GM21526 (cell line): ENCODE measurements around the gene ITPK1.

Experiments
- ATAC-seq: cut with Tn5 transposase; IDR thresholded peaks from one replicate; pipeline ENCODE4 v1.9.1; 2021; ENCODE audit warnings: moderate library complexity; ENCODE audit not compliant: unreplicated experiment, low FRiP score

The ITPK1 gene

GRCh38 chr14:92931681-92932447 lies 183.9 kb downstream of the ITPK1 start:
- no peak for ATAC-seq

- ATAC-seq = no peak
Measured at GRCh38 chr14:92930737-92931602, 184.8 kb downstream of the ITPK1 start.

- no peak for ATAC-seq
Measured at GRCh38 chr14:92929689-92930608, 185.8 kb downstream of the ITPK1 start.

GRCh38 chr14:92928961-92929688 lies 186.6 kb downstream of the ITPK1 start:
- no peak for ATAC-seq

GRCh38 chr14:92928258-92928629 lies 187.5 kb downstream of the ITPK1 start:
- ATAC-seq = no peak

- no peak for ATAC-seq
Measured at GRCh38 chr14:92927349-92928257, 188.1 kb downstream of the ITPK1 start.

- ATAC-seq = no peak
Measured at GRCh38 chr14:92926931-92927330, 188.8 kb downstream of the ITPK1 start.

GRCh38 chr14:92926180-92926845 lies 189.4 kb downstream of the ITPK1 start:
- no peak for ATAC-seq

- ATAC-seq = no peak
Measured at GRCh38 chr14:92925446-92925845, 190.3 kb downstream of the ITPK1 start.

GRCh38 chr14:92924247-92924646 lies 191.5 kb downstream of the ITPK1 start:
- ATAC-seq = no peak

GRCh38 chr14:92923744-92924103 lies 192.0 kb downstream of the ITPK1 start:
- no peak for ATAC-seq

- no peak for ATAC-seq
Measured at GRCh38 chr14:92922883-92923743, 192.6 kb downstream of the ITPK1 start, which contains the start of gene CHGA. TSS of gene CHGA (plus strand) at chr14:92923150. CDS start at chr14:92923360, 210 bp downstream.

- no peak for ATAC-seq
Measured at GRCh38 chr14:92922155-92922735, 193.5 kb downstream of the ITPK1 start.

- no peak for ATAC-seq
Measured at GRCh38 chr14:92920001-92920400, 195.7 kb downstream of the ITPK1 start.

- no peak for ATAC-seq
Measured at GRCh38 chr14:92917956-92918355, 197.8 kb downstream of the ITPK1 start.

GRCh38 chr14:92917041-92917940 lies 198.4 kb downstream of the ITPK1 start:
- ATAC-seq = no peak
